Endothelial cell (in vitro differentiated cells): Measurements from ENCODE around the gene IQSEC1. TPM values are rescaled to one million over a fixed set of nuclear protein-coding genes. Genes with fewer than 3 reads are reported as not detected.
A peak's percentile ranks its signal among the peaks of the same experiment; 100 is the strongest.

Source experiments
- DNase-seq: peaks from one replicate; pipeline ENCODE4 v3.0.0; 2021; ENCODE audit warnings: low spot score
- H3K27ac Mint-ChIP-seq: one replicate; pipeline ENCODE4 v1.8.0; 2021; ENCODE audit warnings: mixed read lengths, inconsistent platforms; ENCODE audit not compliant: unreplicated experiment
- H3K27me3 Mint-ChIP-seq: one replicate; pipeline ENCODE4 v1.8.0; 2021; ENCODE audit warnings: mild to moderate bottlenecking, moderate library complexity, mixed read lengths, inconsistent platforms; ENCODE audit not compliant: unreplicated experiment
- H3K36me3 Mint-ChIP-seq: one replicate; pipeline ENCODE4 v1.8.0; 2021; ENCODE audit warnings: mild to moderate bottlenecking, low read depth, mixed read lengths, inconsistent platforms; ENCODE audit not compliant: unreplicated experiment
- H3K4me1 Mint-ChIP-seq: one replicate; pipeline ENCODE4 v1.8.0; 2021; ENCODE audit warnings: mild to moderate bottlenecking, mixed read lengths, inconsistent platforms; ENCODE audit not compliant: unreplicated experiment
- H3K4me3 Mint-ChIP-seq: one replicate; pipeline ENCODE4 v1.8.0; 2021; ENCODE audit warnings: mild to moderate bottlenecking, mixed read lengths, inconsistent platforms; ENCODE audit not compliant: unreplicated experiment
- H3K9me3 Mint-ChIP-seq: one replicate; pipeline ENCODE4 v1.8.0; 2021; ENCODE audit warnings: mixed read lengths, inconsistent platforms; ENCODE audit not compliant: unreplicated experiment
- total RNA-seq: library from RNA; stranded (reverse); fragmentation: NEBNext Ultra II Directional; extraction: Animal tissue kit (Norgen Biotek cat#: 25700); gene quantifications from one replicate; pipeline ENCODE4 v1.2.1, GENCODE V29; 2021; ENCODE audit not compliant: unreplicated experiment
- TF ChIP-seq, protein P1 (sequence below): fragments of 200-600 bp; sonication (generic); IDR thresholded peaks from one replicate; pipeline ENCODE4 v1.5.0; 2021; ENCODE audit warnings: antibody characterized with exemption; ENCODE audit not compliant: unreplicated experiment

The IQSEC1 gene
- total RNA-seq, 1 donor from 2014 or later = 75.3 TPM

- H3K36me3 Mint-ChIP-seq = peaks cover 11% of the 10 kb centered on the region
These were observed 12.6 kb upstream of the IQSEC1 start for GRCh38 chr3:13085846-13086179.

GRCh38 chr3:13085081-13085845 is 12.0 kb upstream of the IQSEC1 start:
- no peak for DNase-seq
- peaks cover 17% of the 10 kb centered on the region for H3K27me3 Mint-ChIP-seq
- H3K9me3 Mint-ChIP-seq = no peaks in the 10 kb centered on the region
- H3K36me3 Mint-ChIP-seq = peaks cover 11% of the 10 kb centered on the region
- H3K4me3 Mint-ChIP-seq = peak overlapping the region; percentile 21
- TF ChIP-seq, protein P1, sequence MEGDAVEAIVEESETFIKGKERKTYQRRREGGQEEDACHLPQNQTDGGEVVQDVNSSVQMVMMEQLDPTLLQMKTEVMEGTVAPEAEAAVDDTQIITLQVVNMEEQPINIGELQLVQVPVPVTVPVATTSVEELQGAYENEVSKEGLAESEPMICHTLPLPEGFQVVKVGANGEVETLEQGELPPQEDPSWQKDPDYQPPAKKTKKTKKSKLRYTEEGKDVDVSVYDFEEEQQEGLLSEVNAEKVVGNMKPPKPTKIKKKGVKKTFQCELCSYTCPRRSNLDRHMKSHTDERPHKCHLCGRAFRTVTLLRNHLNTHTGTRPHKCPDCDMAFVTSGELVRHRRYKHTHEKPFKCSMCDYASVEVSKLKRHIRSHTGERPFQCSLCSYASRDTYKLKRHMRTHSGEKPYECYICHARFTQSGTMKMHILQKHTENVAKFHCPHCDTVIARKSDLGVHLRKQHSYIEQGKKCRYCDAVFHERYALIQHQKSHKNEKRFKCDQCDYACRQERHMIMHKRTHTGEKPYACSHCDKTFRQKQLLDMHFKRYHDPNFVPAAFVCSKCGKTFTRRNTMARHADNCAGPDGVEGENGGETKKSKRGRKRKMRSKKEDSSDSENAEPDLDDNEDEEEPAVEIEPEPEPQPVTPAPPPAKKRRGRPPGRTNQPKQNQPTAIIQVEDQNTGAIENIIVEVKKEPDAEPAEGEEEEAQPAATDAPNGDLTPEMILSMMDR = no peak
- no peak overlapping the region for H3K27ac Mint-ChIP-seq
- peaks cover 8% of the 10 kb centered on the region for H3K4me1 Mint-ChIP-seq

More at GRCh38 chr3:13085846-13086179, 12.6 kb upstream of the IQSEC1 start:
- no peak overlapping the region for H3K27ac Mint-ChIP-seq
- H3K9me3 Mint-ChIP-seq = no peaks in the 10 kb centered on the region
- no peak overlapping the region for H3K4me3 Mint-ChIP-seq
- peaks cover 19% of the 10 kb centered on the region for H3K27me3 Mint-ChIP-seq
- no peak for DNase-seq
- TF ChIP-seq, protein P1 = no peak
- peaks cover 8% of the 10 kb centered on the region for H3K4me1 Mint-ChIP-seq

GRCh38 chr3:13083898-13084297 is 10.7 kb upstream of the IQSEC1 start:
- H3K4me3 Mint-ChIP-seq = no peak overlapping the region
- no peak for DNase-seq
- H3K27ac Mint-ChIP-seq = no peak overlapping the region
- peaks cover 23% of the 10 kb centered on the region for H3K27me3 Mint-ChIP-seq
- H3K4me1 Mint-ChIP-seq = peaks cover 8% of the 10 kb centered on the region
- TF ChIP-seq, protein P1 = no peak
- no peaks in the 10 kb centered on the region for H3K9me3 Mint-ChIP-seq
- H3K36me3 Mint-ChIP-seq = peaks cover 11% of the 10 kb centered on the region

DNA sequence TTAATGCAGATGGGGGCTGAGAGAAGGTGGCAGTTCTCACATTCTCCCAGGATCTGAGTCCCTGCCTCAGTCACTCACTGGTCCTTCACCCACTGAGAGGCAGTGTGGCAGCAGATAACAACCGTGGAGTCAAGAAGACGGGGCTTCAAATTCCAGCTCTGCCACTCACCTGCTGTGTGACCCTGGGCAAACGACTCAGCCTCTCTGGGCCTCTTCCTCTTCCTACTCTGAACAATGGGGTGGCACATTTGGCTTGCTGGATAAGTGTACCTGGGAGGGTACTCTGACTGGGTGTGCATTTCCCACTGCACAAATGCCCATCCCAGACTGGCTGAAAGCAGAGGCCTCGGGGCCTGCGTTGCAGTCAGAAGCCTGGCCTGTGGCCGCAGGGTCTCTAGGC is 10.0 kb upstream of the IQSEC1 start:
- H3K4me1 Mint-ChIP-seq = peaks cover 8% of the 10 kb centered on the region
- H3K36me3 Mint-ChIP-seq = peaks cover 11% of the 10 kb centered on the region
- H3K4me3 Mint-ChIP-seq = peak overlapping the region; percentile 27
- H3K9me3 Mint-ChIP-seq = no peaks in the 10 kb centered on the region
- peaks cover 23% of the 10 kb centered on the region for H3K27me3 Mint-ChIP-seq
- H3K27ac Mint-ChIP-seq = no peak overlapping the region
- TF ChIP-seq, protein P1 = no peak
- DNase-seq = no peak

- no peak for DNase-seq
- Mint-ChIP-seq H3K36me3 (peaks cover 11% of the 10 kb centered on the region), H3K27me3 (peaks cover 23% of the 10 kb centered on the region), H3K4me1 (peaks cover 8% of the 10 kb centered on the region), H3K9me3 (no peaks in the 10 kb centered on the region), H3K27ac (no peak overlapping the region), H3K4me3 (no peak overlapping the region)
- TF ChIP-seq, protein P1 = no peak
These were observed 9.4 kb upstream of the IQSEC1 start for GRCh38 chr3:13082677-13083076.
